Glutamatergic neuron (in vitro differentiated cells): ENCODE results near the gene NCOR2. TPM values are rescaled to one million over a fixed set of nuclear protein-coding genes. Genes with fewer than 3 reads are reported as not detected.

Experiments
- DNase-seq: peaks from one replicate; pipeline ENCODE4 v3.0.0; 2022
- H3K27ac Mint-ChIP-seq: one replicate; pipeline ENCODE4 v1.8.0; 2020; ENCODE audit warnings: mild to moderate bottlenecking, mixed read lengths, inconsistent platforms; ENCODE audit not compliant: unreplicated experiment
- H3K27me3 Mint-ChIP-seq: one replicate; pipeline ENCODE4 v1.8.0; 2020; ENCODE audit warnings: mild to moderate bottlenecking, moderate library complexity, mixed read lengths, inconsistent platforms; ENCODE audit not compliant: unreplicated experiment
- H3K36me3 Mint-ChIP-seq: one replicate; pipeline ENCODE4 v1.8.0; 2020; ENCODE audit warnings: mild to moderate bottlenecking, mixed read lengths, inconsistent platforms; ENCODE audit not compliant: unreplicated experiment
- H3K4me1 Mint-ChIP-seq: one replicate; pipeline ENCODE4 v1.8.0; 2020; ENCODE audit warnings: mild to moderate bottlenecking, low read depth, mixed read lengths, inconsistent platforms; ENCODE audit not compliant: unreplicated experiment
- H3K4me3 Mint-ChIP-seq: one replicate; pipeline ENCODE4 v1.8.0; 2020; ENCODE audit warnings: mild to moderate bottlenecking, mixed read lengths, inconsistent platforms; ENCODE audit not compliant: unreplicated experiment
- H3K9me3 Mint-ChIP-seq: one replicate; pipeline ENCODE4 v1.8.0; 2020; ENCODE audit warnings: mild to moderate bottlenecking, moderate library complexity, mixed read lengths, inconsistent platforms; ENCODE audit not compliant: unreplicated experiment
- total RNA-seq: library from RNA; stranded (reverse); fragmentation: NEBNext Ultra II Directional; extraction: Animal tissue kit (Norgen Biotek cat#: 25700); gene quantifications from one replicate; pipeline ENCODE4 v1.2.1, GENCODE V29; 2021; ENCODE audit not compliant: unreplicated experiment
- TF ChIP-seq, protein P1 (sequence below): fragments of 200-600 bp; sonication (generic); IDR thresholded peaks from one replicate; pipeline ENCODE4 v1.5.0; 2021; ENCODE audit not compliant: partially characterized antibody, unreplicated experiment

The NCOR2 gene
- total RNA-seq, 1 donor from 2014 or later: 360 TPM

GRCh38 chr12:124609041-124609989, 41.9 kb upstream of the NCOR2 start:
- Mint-ChIP-seq H3K27me3 (peaks cover 8% of the 10 kb centered on the region), H3K27ac (peak overlapping the region; percentile 36), H3K4me1 (peaks cover 28% of the 10 kb centered on the region), H3K9me3 (peaks cover 5% of the 10 kb centered on the region), H3K36me3 (no peaks in the 10 kb centered on the region), H3K4me3 (no peak overlapping the region)
- no peak for DNase-seq
- TF ChIP-seq, protein P1, sequence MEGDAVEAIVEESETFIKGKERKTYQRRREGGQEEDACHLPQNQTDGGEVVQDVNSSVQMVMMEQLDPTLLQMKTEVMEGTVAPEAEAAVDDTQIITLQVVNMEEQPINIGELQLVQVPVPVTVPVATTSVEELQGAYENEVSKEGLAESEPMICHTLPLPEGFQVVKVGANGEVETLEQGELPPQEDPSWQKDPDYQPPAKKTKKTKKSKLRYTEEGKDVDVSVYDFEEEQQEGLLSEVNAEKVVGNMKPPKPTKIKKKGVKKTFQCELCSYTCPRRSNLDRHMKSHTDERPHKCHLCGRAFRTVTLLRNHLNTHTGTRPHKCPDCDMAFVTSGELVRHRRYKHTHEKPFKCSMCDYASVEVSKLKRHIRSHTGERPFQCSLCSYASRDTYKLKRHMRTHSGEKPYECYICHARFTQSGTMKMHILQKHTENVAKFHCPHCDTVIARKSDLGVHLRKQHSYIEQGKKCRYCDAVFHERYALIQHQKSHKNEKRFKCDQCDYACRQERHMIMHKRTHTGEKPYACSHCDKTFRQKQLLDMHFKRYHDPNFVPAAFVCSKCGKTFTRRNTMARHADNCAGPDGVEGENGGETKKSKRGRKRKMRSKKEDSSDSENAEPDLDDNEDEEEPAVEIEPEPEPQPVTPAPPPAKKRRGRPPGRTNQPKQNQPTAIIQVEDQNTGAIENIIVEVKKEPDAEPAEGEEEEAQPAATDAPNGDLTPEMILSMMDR: no peak

DNA sequence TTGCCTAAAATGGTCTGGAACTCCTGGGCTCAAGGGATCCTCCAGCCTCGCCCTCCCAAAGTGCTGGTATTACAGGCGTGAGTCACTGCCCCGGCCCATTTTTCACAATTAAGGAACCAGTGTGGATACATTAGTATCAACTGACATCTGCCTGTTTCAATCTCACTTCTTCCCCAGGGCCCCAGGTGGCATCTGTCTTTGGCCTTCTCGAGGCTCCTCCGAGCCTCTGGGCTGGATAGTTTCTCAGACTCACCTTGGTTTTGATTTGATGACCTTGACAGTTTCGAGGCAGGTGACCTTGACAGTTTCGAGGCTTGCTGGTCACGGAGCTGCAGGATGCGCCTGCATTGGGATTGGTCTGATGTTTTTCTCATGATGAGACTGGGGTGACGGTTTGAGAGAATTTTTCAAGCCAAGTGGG, 41.0 kb upstream of the NCOR2 start:
- Mint-ChIP-seq H3K9me3 (peaks cover 7% of the 10 kb centered on the region), H3K27me3 (peaks cover 13% of the 10 kb centered on the region), H3K4me1 (peaks cover 36% of the 10 kb centered on the region), H3K27ac (peak overlapping the region; percentile 36), H3K36me3 (no peaks in the 10 kb centered on the region), H3K4me3 (no peak overlapping the region)
- peak; percentile 37 for DNase-seq
- TF ChIP-seq, protein P1: no peak

DNA sequence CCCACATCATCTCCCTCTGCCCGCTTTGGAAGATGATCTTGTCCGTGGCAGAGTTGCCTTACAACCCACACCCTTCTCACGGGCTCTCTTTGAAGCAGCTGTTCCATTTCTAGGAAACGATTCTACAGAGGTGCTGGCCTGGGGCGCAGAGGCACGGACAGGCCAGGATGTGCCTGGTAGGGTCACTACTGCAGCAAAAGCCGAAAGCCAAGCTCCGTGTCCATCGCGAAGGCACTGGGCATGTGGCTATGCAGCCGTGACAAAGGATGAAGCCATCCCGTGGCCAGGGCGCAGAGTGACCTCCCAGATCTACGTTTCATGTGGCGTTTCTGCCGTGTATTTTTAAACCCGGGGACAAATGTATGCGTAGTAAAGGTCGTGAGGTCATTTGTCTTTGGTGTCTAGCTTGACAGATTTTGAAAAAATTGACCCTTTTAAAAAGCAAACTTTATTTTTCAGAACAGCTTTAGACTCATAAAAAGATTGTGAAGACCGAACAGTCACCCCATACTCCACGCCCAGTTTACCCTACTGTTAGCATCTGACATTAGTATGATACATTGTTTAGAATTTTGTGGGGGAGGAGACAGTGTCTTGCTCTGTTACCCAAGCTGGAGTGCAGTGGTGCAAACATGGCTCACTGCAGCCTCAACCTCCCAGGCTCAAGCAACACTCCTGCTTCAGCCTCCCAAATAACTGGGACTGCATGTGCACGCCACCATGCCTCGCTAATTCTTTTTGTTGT, 40.4 kb upstream of the NCOR2 start:
- Mint-ChIP-seq H3K36me3 (no peaks in the 10 kb centered on the region), H3K27ac (peak overlapping the region; percentile 69), H3K27me3 (peaks cover 18% of the 10 kb centered on the region), H3K4me3 (peak overlapping the region; percentile 1), H3K9me3 (peaks cover 12% of the 10 kb centered on the region), H3K4me1 (peaks cover 42% of the 10 kb centered on the region)
- DNase-seq: no peak
- TF ChIP-seq, protein P1: no peak

GRCh38 chr12:124605883-124606774, 38.7 kb upstream of the NCOR2 start:
- H3K27ac Mint-ChIP-seq: no peak overlapping the region
- DNase-seq: no peak
- peaks cover 17% of the 10 kb centered on the region for H3K9me3 Mint-ChIP-seq
- peaks cover 21% of the 10 kb centered on the region for H3K27me3 Mint-ChIP-seq
- H3K36me3 Mint-ChIP-seq: no peaks in the 10 kb centered on the region
- H3K4me3 Mint-ChIP-seq: no peak overlapping the region
- TF ChIP-seq, protein P1: no peak
- H3K4me1 Mint-ChIP-seq: peaks cover 45% of the 10 kb centered on the region
